Left lung (tissue), 10 donors: ENCODE data around the gene QRICH2. TPM values are rescaled to one million over a fixed set of nuclear protein-coding genes. Genes with fewer than 3 reads are reported as not detected.

Experiments used
- ATAC-seq: fragments of 200-7000 bp; cut with Tn5 transposase; one replicate; pipeline ENCODE4 v1.9.1; 2020; ENCODE audit warnings: moderate library complexity
- DNase-seq, 4 donors: peaks; one replicate each; pipeline ENCODE4 v3.0.0-alpha.2; 2013 to 2020
- H3K27ac ChIP-seq, 2 donors: fragments of 200-600 bp; sonication (generic) in 1 of 2; one replicate each; pipeline versions ENCODE4 v1.5.0 to v1.8.0; 2020 to 2021
- H3K27me3 ChIP-seq, 2 donors: fragments of 200-600 bp; sonication (generic) in 1 of 2; one replicate each; pipeline versions ENCODE4 v1.5.0 to v1.8.0; 2020 to 2021
- H3K36me3 ChIP-seq, 2 donors: fragments of 200-600 bp; sonication (generic) in 1 of 2; one replicate each; pipeline versions ENCODE4 v1.5.0 to v1.8.0; 2020 to 2021
- H3K4me1 ChIP-seq, 2 donors: fragments of 200-600 bp; one replicate each; pipeline ENCODE4 v1.8.0; 2021
- H3K4me3 ChIP-seq, 2 donors: fragments of 200-600 bp; sonication (generic) in 1 of 2; one replicate each; pipeline versions ENCODE4 v1.5.0 to v1.8.0; 2020 to 2021; ENCODE audit warnings: mild to moderate bottlenecking in 1 of 2
- H3K9me3 ChIP-seq, 2 donors: fragments of 200-600 bp; sonication (generic) in 1 of 2; one replicate each; pipeline versions ENCODE4 v1.5.0 to v1.8.0; 2020 to 2021
- intact Hi-C, 2 donors: fragments of 100-400 bp; cut with DNase I; formaldehyde crosslinking; loops; one replicate each; pipeline versions ENCODE4 v1.11.2 to v1.14.2; 2022
- polyA plus RNA-seq, 6 donors: library from polyadenylated mRNA; unstranded; fragments of 120-200 nt; gene quantifications; one replicate each; pipeline ENCODE4 v1.2.1, GENCODE V29; 2013; ENCODE audit not compliant: insufficient read length in 6 of 6
- total RNA-seq, 2 donors: library from RNA; stranded (reverse); fragmentation: NEBNext Ultra II Directional; extraction: Animal tissue kit (Norgen Biotek cat#: 25700); gene quantifications; one replicate each; pipeline ENCODE4 v1.2.1, GENCODE V29; 2021
- TF ChIP-seq, protein P1 (sequence below), 2 donors: fragments of 200-600 bp; sonication (generic) in 1 of 2; IDR thresholded peaks; one replicate each; pipeline versions ENCODE4 v1.5.0 to v1.8.0; 2021; ENCODE audit warnings: antibody characterized with exemption in 2 of 2
- donor health status: DM: no; HTN: yes; CAD: no.
- donor health status: DM: no; HTN: no; CAD: no.

QRICH2 gene
- total and polyA plus RNA-seq, 8 donors, result 2.8 to 10.6 (median 7.5) TPM

DNA sequence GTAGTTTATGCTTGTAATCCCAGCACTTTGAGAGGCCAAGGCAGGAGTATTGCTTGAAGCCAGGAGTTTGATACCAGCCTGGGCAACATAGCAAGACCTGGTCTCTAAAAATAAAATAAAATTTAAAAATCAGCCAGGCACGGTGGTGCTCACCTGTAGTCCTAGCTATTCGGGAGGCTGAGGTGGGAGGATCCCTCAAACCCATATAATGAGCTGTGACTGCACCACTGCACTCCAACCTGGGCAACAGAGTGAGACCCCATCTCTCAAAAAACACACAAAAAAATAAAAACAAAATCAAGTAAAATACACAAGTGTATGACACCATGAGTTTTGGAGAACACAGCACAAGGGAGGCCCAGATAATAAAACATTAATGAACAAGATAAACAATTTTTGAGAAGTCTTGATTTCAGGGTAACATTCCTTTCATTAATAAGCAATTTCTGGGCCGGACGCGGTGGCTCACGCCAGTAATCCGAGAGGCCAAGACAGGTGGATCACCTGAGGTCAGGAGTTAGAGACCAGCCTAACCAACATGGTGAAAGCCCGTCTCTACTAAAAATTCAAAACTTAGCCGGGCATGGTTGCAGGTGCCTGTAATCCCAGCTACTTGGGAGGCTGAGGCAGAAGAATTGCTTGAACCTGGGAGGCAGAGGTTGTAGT lies 27.8 kb upstream of the QRICH2 start:
- Histone ChIP-seq H3K4me1 (peaks cover 0 to 9% of the 10 kb centered on the region in 2 donors), H3K36me3 (peaks cover 0 to 13% of the 10 kb centered on the region in 2 donors), H3K27ac (no peak overlapping the region), H3K9me3 (no peaks in the 10 kb centered on the region), H3K4me3 (no peak overlapping the region), H3K27me3 (no peaks in the 10 kb centered on the region)
- intact Hi-C loops, result no loop called here
- no peak for ATAC-seq
- TF ChIP-seq, protein P1, sequence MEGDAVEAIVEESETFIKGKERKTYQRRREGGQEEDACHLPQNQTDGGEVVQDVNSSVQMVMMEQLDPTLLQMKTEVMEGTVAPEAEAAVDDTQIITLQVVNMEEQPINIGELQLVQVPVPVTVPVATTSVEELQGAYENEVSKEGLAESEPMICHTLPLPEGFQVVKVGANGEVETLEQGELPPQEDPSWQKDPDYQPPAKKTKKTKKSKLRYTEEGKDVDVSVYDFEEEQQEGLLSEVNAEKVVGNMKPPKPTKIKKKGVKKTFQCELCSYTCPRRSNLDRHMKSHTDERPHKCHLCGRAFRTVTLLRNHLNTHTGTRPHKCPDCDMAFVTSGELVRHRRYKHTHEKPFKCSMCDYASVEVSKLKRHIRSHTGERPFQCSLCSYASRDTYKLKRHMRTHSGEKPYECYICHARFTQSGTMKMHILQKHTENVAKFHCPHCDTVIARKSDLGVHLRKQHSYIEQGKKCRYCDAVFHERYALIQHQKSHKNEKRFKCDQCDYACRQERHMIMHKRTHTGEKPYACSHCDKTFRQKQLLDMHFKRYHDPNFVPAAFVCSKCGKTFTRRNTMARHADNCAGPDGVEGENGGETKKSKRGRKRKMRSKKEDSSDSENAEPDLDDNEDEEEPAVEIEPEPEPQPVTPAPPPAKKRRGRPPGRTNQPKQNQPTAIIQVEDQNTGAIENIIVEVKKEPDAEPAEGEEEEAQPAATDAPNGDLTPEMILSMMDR (IDR thresholded peaks at IDR 0.05), result no peak
- no peak for DNase-seq

DNA sequence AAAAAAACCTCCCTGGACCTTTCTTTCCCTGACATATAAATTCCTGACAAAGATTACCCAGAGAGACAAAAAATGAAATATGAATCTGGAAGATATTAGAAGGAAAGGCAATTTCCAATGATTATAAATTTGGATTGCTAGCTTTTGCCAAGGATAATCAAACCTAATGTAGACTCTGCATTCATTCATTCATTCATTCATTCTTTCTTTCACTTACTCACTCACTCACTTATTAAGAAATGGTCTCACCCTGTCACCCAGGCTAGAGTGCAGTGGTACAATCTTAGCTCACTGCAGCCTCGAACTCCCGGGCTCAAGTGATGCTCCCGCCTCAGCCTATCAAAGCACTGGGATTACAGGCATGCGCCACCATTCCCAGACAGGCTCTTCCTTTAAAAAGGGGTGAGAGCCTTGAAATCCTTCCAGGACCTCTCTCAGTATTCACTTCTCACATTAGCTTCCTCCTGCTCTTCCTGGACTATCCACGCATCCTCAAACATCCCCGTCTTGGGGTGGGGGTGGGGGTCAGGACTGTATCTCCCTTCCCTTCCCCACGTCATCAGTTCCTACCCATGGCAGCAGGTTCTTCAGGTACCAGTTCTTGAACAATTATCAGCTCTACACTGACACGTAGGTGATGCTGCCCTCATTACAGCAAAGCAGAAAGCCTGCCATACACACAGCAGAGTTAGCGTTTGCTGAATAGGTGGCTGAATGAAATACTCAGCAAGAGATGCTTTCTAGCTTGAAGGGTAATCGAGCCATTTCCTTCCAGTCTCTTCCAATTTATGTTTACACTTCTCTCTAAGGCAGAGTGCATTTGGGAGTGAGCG lies 25.8 kb upstream of the QRICH2 start:
- Histone ChIP-seq H3K36me3 (peaks cover 0 to 31% of the 10 kb centered on the region in 2 donors), H3K9me3 (no peaks in the 10 kb centered on the region), H3K4me3 (no peak overlapping the region), H3K4me1 (peaks cover 0 to 9% of the 10 kb centered on the region in 2 donors), H3K27ac (peak overlapping the region in 1 of 2 donors; percentile 31), H3K27me3 (no peaks in the 10 kb centered on the region)
- TF ChIP-seq, protein P1 (IDR thresholded peaks at IDR 0.05), result no peak
- intact Hi-C loops, result no loop called here
- no peak for DNase-seq
- no peak for ATAC-seq

DNA sequence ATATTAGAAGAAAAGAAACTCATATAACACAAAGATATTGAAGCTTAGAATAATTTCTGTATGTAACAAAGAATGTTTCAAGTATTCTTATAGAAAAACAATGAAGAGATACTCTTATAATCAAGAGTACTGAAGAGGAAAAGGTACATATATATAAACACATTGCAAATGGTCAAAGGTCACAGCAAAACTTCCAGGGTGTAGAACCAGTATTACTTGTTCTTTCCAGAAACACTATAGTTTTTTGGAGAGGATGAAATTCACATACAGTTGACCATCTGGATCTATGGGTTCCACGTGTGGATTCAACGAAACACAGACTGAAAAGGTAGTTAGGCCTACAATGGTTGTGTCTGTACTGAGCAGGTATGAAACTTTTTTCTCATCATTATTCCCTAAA lies 23.0 kb upstream of the QRICH2 start:
- intact Hi-C loops, result no loop called here
- peaks cover 0 to 27% of the 10 kb centered on the region in 2 donors for H3K4me1 ChIP-seq
- H3K36me3 ChIP-seq, result peaks cover 0 to 47% of the 10 kb centered on the region in 2 donors
- ATAC-seq (no peak), DNase-seq (no peak)
- no peaks in the 10 kb centered on the region for H3K27me3 ChIP-seq
- no peak overlapping the region for H3K27ac ChIP-seq
- H3K4me3 ChIP-seq, result no peak overlapping the region
- TF ChIP-seq, protein P1 (IDR thresholded peaks at IDR 0.05), result no peak
- H3K9me3 ChIP-seq, result no peaks in the 10 kb centered on the region

DNA sequence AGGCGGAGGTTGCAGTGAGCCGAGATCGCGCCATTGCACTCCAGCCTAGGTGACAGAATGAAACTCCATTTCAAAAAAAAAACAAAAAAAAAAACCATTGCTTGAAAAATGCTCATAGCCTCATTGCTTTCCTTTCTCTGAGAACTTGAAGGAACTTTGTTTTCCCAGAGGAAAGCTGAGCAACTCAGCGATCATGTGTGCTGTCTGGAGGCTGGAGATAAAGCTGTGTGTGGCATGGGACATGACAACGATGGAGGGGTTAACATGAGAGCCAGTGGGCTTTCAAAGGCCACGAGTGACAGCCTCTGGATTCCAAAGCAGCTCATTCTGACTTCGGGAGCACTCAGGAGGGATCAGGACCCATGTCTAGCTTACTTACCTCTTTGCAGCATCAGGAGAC lies 21.6 kb upstream of the QRICH2 start:
- intact Hi-C loops, result no loop called here
- Histone ChIP-seq H3K27ac (peak overlapping the region in 1 of 2 donors; percentile 28), H3K36me3 (peaks cover 0 to 50% of the 10 kb centered on the region in 2 donors), H3K4me3 (no peak overlapping the region), H3K4me1 (peaks cover 0 to 27% of the 10 kb centered on the region in 2 donors), H3K9me3 (no peaks in the 10 kb centered on the region), H3K27me3 (no peaks in the 10 kb centered on the region)
- DNase-seq (no peak), ATAC-seq (no peak)
- TF ChIP-seq, protein P1 (IDR thresholded peaks at IDR 0.05), result no peak

DNA sequence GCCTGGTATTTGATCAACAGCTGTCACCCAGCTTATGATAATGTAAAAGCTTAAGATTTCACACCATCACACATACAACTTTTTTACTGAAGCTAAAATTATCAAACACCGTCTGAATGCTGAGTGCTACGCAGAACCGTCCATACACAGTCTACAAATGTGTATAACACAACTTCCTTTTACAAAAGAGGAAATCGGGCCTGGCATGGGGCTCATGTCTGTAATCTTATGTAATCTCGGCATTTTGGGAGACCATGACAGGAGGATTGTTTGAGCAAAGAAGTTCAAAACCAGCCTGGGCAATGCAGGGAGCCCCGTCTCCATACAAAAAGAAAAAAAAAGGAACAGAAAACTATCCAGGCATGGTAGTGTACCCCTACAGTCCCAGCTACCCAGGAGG lies 19.6 kb upstream of the QRICH2 start:
- no peaks in the 10 kb centered on the region for H3K9me3 ChIP-seq
- DNase-seq, result peak in 1 of 4 donors; percentile 38
- H3K27me3 ChIP-seq, result no peaks in the 10 kb centered on the region
- H3K4me3 ChIP-seq, result peak overlapping the region in 1 of 2 donors; percentile 1
- ATAC-seq, result peak; percentile 68
- H3K4me1 ChIP-seq, result peaks cover 0 to 18% of the 10 kb centered on the region in 2 donors
- peak overlapping the region; percentile 19 to 81 for H3K27ac ChIP-seq
- TF ChIP-seq, protein P1 (IDR thresholded peaks at IDR 0.05), result no peak
- H3K36me3 ChIP-seq, result peaks cover 0 to 70% of the 10 kb centered on the region in 2 donors
- intact Hi-C loops, result no loop called here
